Lung (tissue), 12 donors: Measurements from ENCODE around the gene PROM1. TPM values are rescaled to one million over a fixed set of nuclear protein-coding genes. Genes with fewer than 3 reads are reported as not detected.

Experiments used
- ATAC-seq: fragments of 200-7000 bp; cut with Tn5 transposase; one replicate; pipeline ENCODE4 v1.9.1; 2020; ENCODE audit warnings: moderate number of reproducible peaks; ENCODE audit not compliant: insufficient read depth, low FRiP score
- DNase-seq, 3 donors: peaks; one replicate each; pipeline ENCODE4 v3.0.0-alpha.2; 2013 to 2017
- H3K27ac ChIP-seq, 2 donors: one replicate each; pipeline ENCODE4 v1.5.1; 2013; ENCODE audit warnings: mild to moderate bottlenecking in 2 of 2, moderate library complexity in 2 of 2, control low read depth in 1 of 2, inconsistent platforms in 1 of 2, low read depth in 1 of 2, low read length in 1 of 2
- H3K27me3 ChIP-seq, 3 donors: one replicate each; pipeline ENCODE4 v1.5.1; 2013; ENCODE audit warnings: low read length in 2 of 3; ENCODE audit not compliant: control insufficient read depth in 3 of 3, insufficient read depth in 3 of 3
- H3K36me3 ChIP-seq, 4 donors: one replicate each; pipeline ENCODE4 v1.5.1; 2013; ENCODE audit warnings: low read length in 4 of 4, mild to moderate bottlenecking in 1 of 4, moderate library complexity in 1 of 4; ENCODE audit not compliant: control insufficient read depth in 4 of 4, insufficient read depth in 4 of 4
- H3K4me1 ChIP-seq, 5 donors: one replicate each; pipeline ENCODE4 v1.5.1; 2013; ENCODE audit warnings: low read length in 5 of 5, mild to moderate bottlenecking in 2 of 5, moderate library complexity in 1 of 5; ENCODE audit not compliant: control insufficient read depth in 5 of 5, insufficient read depth in 5 of 5
- H3K4me3 ChIP-seq: one replicate; pipeline ENCODE4 v1.5.1; 2013; ENCODE audit warnings: mild to moderate bottlenecking, control low read depth, moderate library complexity
- H3K9ac ChIP-seq, 2 donors: one replicate each; pipeline ENCODE4 v1.5.1; 2013; ENCODE audit warnings: low read length in 2 of 2, control low read depth in 1 of 2; ENCODE audit not compliant: insufficient read depth in 1 of 2
- H3K9me3 ChIP-seq, 4 donors: one replicate each; pipeline ENCODE4 v1.5.1; 2013; ENCODE audit warnings: low read length in 3 of 4, mild to moderate bottlenecking in 1 of 4, moderate library complexity in 1 of 4; ENCODE audit not compliant: control insufficient read depth in 4 of 4, insufficient read depth in 3 of 4
- WGBS, 2 donors: extraction: QIAGEN DNeasy Blood & Tissue Kit; methylation state at CpG; one replicate each; pipeline ENCODE4 v1.1.7; 2013; 5-methylcytosine and 5-hydroxymethylcytosine counted together
- polyA plus RNA-seq, 2 donors: library from polyadenylated mRNA; stranded (reverse); fragments of 200-250 nt; gene quantifications; one replicate each; pipeline ENCODE4 v1.2.1, GENCODE V29; 2013
- total RNA-seq, 2 donors: library from RNA; depleted of rRNA in 1 of 2; stranded (reverse); fragments of >200 nt in 1 of 2; gene quantifications; one replicate each; pipeline ENCODE4 v1.2.1, GENCODE V29; 2014 to 2021
- TF ChIP-seq, protein P1 (sequence below): IDR thresholded peaks from 2 replicates; pipeline ENCODE4 v1.5.1; 2012; ENCODE audit warnings: mild to moderate bottlenecking; ENCODE audit errors: control extremely low read depth, extremely low read depth
- donor health status: control.
- donor health status: control.
- donor health status: Bipolar disorder and iron deficiency.
- donor health status: healthy.
- donor health status: DM: yes; HTN: yes; CAD: no.

Gene PROM1
- total and polyA plus RNA-seq, 4 donors = 6.7 to 49.5 (median 27.6) TPM

DNA sequence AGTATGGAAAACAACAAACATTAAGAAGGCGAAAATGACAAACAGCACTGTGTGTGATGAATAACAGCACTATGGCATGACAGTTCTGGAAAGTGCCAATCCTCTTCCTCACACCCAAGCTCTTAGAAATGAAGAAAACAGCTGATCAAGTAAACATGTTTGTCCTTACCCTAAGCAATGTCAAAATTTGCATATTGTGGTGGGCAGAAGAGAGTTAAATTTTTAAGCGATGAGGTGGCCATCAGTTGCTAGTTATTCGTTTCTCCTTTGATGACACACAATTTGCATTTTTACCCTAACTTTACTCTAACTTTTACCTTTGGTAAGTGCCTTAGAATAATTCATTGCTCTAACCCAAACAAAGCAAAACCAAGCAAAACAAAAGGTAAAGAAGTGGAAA lies 8.8 kb downstream of the PROM1 start:
- TF ChIP-seq, protein P1, sequence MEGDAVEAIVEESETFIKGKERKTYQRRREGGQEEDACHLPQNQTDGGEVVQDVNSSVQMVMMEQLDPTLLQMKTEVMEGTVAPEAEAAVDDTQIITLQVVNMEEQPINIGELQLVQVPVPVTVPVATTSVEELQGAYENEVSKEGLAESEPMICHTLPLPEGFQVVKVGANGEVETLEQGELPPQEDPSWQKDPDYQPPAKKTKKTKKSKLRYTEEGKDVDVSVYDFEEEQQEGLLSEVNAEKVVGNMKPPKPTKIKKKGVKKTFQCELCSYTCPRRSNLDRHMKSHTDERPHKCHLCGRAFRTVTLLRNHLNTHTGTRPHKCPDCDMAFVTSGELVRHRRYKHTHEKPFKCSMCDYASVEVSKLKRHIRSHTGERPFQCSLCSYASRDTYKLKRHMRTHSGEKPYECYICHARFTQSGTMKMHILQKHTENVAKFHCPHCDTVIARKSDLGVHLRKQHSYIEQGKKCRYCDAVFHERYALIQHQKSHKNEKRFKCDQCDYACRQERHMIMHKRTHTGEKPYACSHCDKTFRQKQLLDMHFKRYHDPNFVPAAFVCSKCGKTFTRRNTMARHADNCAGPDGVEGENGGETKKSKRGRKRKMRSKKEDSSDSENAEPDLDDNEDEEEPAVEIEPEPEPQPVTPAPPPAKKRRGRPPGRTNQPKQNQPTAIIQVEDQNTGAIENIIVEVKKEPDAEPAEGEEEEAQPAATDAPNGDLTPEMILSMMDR = no peak
- 75 to 82% methylated on average over 3 of the region's 3 CpGs for WGBS, 2 donors
- no peak overlapping the region for H3K9ac ChIP-seq
- ATAC-seq (no peak), DNase-seq (no peak)
- H3K4me3 ChIP-seq = no peak overlapping the region
- peaks cover 0 to 20% (median 0%) of the 10 kb centered on the region in 3 donors for H3K27me3 ChIP-seq
- H3K4me1 ChIP-seq = peaks cover 0 to 37% (median 9%) of the 10 kb centered on the region in 5 donors
- H3K9me3 ChIP-seq = no peaks in the 10 kb centered on the region
- no peaks in the 10 kb centered on the region for H3K36me3 ChIP-seq
- H3K27ac ChIP-seq = no peak overlapping the region

DNA sequence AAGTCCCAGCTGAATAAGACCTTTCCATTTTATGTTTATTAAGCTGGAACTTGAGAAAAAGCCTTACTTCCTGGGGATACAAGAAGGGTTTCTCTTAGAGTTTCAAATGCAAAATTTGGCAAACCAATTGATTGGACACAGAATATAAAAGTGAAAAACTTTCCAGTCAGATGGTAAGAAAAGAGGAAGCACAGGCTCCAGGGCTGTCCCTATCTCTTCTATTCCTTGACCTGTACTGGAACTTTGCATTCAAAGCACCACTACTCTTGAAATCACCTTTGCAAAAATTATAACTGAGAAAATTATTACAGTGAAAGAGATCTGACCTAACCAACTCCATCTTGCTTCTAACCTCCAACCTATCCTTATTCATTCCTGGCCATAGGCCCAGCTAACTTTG lies 11.7 kb downstream of the PROM1 start:
- H3K4me3 ChIP-seq = no peak overlapping the region
- H3K9me3 ChIP-seq = no peaks in the 10 kb centered on the region
- no peak for ATAC-seq
- peaks cover 0 to 22% (median 3%) of the 10 kb centered on the region in 5 donors for H3K4me1 ChIP-seq
- no peak for DNase-seq
- H3K36me3 ChIP-seq = no peaks in the 10 kb centered on the region
- no peak overlapping the region for H3K9ac ChIP-seq
- TF ChIP-seq, protein P1 = no peak
- H3K27me3 ChIP-seq = peaks cover 0 to 20% (median 0%) of the 10 kb centered on the region in 3 donors
- H3K27ac ChIP-seq = no peak overlapping the region

DNA sequence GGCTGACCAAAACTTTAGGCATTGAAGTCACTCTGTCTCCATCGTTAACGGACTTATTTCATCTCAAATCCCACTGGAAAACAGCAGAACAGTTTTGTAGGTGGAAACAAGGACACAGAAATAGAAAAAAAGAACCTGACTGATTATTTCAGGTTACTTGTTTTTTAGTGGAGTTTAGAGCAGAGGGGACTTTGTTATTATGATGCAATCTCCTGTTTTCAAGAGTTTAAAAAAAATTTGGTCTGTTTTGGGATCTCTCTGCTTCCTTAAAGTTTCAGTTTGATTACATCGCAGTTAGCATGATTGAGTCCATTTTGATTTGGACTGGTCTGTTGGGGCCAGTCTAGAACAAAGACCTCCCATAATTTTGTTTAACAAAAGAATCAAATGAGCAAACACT lies 13.6 kb downstream of the PROM1 start:
- TF ChIP-seq, protein P1 = no peak
- DNase-seq = no peak
- Histone ChIP-seq H3K9ac (no peak overlapping the region), H3K4me1 (peaks cover 0 to 37% (median 9%) of the 10 kb centered on the region in 5 donors), H3K36me3 (no peaks in the 10 kb centered on the region), H3K27me3 (peaks cover 0 to 18% (median 0%) of the 10 kb centered on the region in 3 donors), H3K27ac (no peak overlapping the region), H3K4me3 (no peak overlapping the region), H3K9me3 (no peaks in the 10 kb centered on the region)
- no peak for ATAC-seq
- WGBS, 2 donors = 71 to 83% methylated on average over 3 of the region's 3 CpGs

DNA sequence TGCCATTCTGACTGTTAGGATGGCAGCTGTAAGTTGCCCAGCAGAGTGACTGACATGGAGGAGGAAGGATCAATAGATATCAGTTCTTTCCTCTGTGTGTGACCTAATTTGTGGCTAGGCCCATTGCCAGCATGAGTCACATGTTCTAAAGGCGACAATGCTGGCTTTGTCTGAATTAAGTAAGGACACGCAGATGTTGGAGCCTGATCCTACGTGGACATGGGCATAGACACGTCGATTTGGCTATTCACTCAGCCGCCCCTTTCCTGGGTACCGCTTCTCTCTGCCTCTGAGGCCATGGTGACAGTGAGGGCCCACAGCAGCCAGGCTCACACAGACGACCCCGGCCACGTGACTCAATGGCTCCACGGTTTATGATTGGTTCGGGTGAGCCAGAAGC lies 16.3 kb downstream of the PROM1 start:
- Histone ChIP-seq H3K27me3 (peaks cover 0 to 11% (median 0%) of the 10 kb centered on the region in 3 donors), H3K9ac (no peak overlapping the region), H3K36me3 (no peaks in the 10 kb centered on the region), H3K4me3 (no peak overlapping the region), H3K4me1 (peaks cover 0 to 32% (median 9%) of the 10 kb centered on the region in 5 donors), H3K27ac (no peak overlapping the region), H3K9me3 (no peaks in the 10 kb centered on the region)
- WGBS, 2 donors = 83 to 86% methylated on average over 12 of the region's 12 CpGs
- no peak for ATAC-seq
- TF ChIP-seq, protein P1 = no peak
- DNase-seq = no peak
